GM21576 (cell line): ENCODE measurements around the gene RPP40.

Experiments used
- ATAC-seq: cut with Tn5 transposase; IDR thresholded peaks from one replicate; pipeline ENCODE4 v1.9.1; 2021; ENCODE audit warnings: mild to moderate bottlenecking, moderate library complexity; ENCODE audit not compliant: unreplicated experiment

RPP40 gene

GRCh38 chr6:4970739-4971395 is 33.0 kb downstream of the RPP40 start:
- no peak for ATAC-seq

- no peak for ATAC-seq
Observed at GRCh38 chr6:4969609-4970285, 34.1 kb downstream of the RPP40 start.

GRCh38 chr6:4967301-4968030 is 36.4 kb downstream of the RPP40 start:
- no peak for ATAC-seq

GRCh38 chr6:4965562-4966389 is 38.1 kb downstream of the RPP40 start:
- ATAC-seq = no peak

- no peak for ATAC-seq
Observed at GRCh38 chr6:4964675-4965561, 38.9 kb downstream of the RPP40 start.

GRCh38 chr6:4962905-4963304 is 40.9 kb downstream of the RPP40 start:
- ATAC-seq = no peak

- no peak for ATAC-seq
Observed at GRCh38 chr6:4961322-4962168, 42.3 kb downstream of the RPP40 start.

- no peak for ATAC-seq
Observed at GRCh38 chr6:4958624-4959023, 45.2 kb downstream of the RPP40 start.

- ATAC-seq = no peak
Observed at GRCh38 chr6:4957521-4958231, 46.2 kb downstream of the RPP40 start.

- ATAC-seq = no peak
Observed at GRCh38 chr6:4956625-4957024, 47.2 kb downstream of the RPP40 start.

GRCh38 chr6:4953440-4953839 is 50.4 kb downstream of the RPP40 start:
- no peak for ATAC-seq

GRCh38 chr6:4950836-4951533 is 52.9 kb downstream of the RPP40 start:
- ATAC-seq = no peak

- no peak for ATAC-seq
Observed at GRCh38 chr6:4950076-4950475, 53.8 kb downstream of the RPP40 start.

GRCh38 chr6:4948781-4949450 is 54.9 kb downstream of the RPP40 start:
- ATAC-seq = no peak

- ATAC-seq = no peak
Observed at GRCh38 chr6:4947716-4948115, 56.1 kb downstream of the RPP40 start.

GRCh38 chr6:4946521-4946920 is 57.3 kb downstream of the RPP40 start:
- no peak for ATAC-seq
